ENCODE data around the gene RELN. TPM values are rescaled to one million over a fixed set of nuclear protein-coding genes. Genes with fewer than 3 reads are reported as not detected.

The RELN gene
- total and polyA plus RNA-seq, 2 donors (not counting 1 experiment from before 2014, with no cell fraction given) = not detected

- H3K27ac ChIP-seq (ENCODE audit: low read length in 2 of 2) = no peak overlapping the region
- no peaks in the 10 kb centered on the region for H3K9me3 ChIP-seq (ENCODE audit: control extremely low read depth in 1 of 3, control insufficient read depth in 2 of 3, insufficient read depth in 1 of 3, low read length in 2 of 3)
- H3K4me2 ChIP-seq (replicated peaks; ENCODE audit: low read depth, low read length, poor library complexity, severe bottlenecking) = no peak overlapping the region
- Mint-ChIP-seq H3K27me3 (peaks cover 51% of the 10 kb centered on the region), H3K9me3 (ENCODE audit: insufficient read depth) (no peaks in the 10 kb centered on the region), H3K4me1 (peaks cover 13% of the 10 kb centered on the region), H3K27ac (no peak overlapping the region), H3K4me3 (no peak overlapping the region)
- no peaks in the 10 kb centered on the region for H3K36me3 ChIP-seq (replicated peaks in 1 of 2; ENCODE audit: control extremely low read depth in 1 of 2, control insufficient read depth in 1 of 2, extremely low read depth in 1 of 2, insufficient read depth in 2 of 2, low read length in 1 of 2)
- TF ChIP-seq CTCF (IDR thresholded peaks at IDR 0.05) (no peak), EZH2 (IDR thresholded peaks at IDR 0.05; ENCODE audit: borderline replicate concordance, insufficient read depth, low read depth, low read length, poor library complexity, severe bottlenecking) (no peak)
- H3K9ac ChIP-seq (ENCODE audit: low read length) = no peak overlapping the region
- H2AFZ ChIP-seq (ENCODE audit: insufficient read depth, low read depth, low read length, poor library complexity, severe bottlenecking) = no peak overlapping the region
- H3K79me2 ChIP-seq (ENCODE audit: control insufficient read depth, insufficient read depth, low read length) = no peaks in the 10 kb centered on the region
- CTCF ChIA-PET = no interaction called here
- ATAC-seq (ENCODE audit: low read depth) = no peak
- H3K4me1 ChIP-seq (ENCODE audit: control insufficient read depth in 2 of 2, insufficient read depth in 2 of 2, low read length in 2 of 2) = peaks cover 7 to 8% of the 10 kb centered on the region in 2 donors
- intact Hi-C loops (cut with micrococcal nuclease) = no loop called here
- DNase-seq = no peak
- POLR2A ChIA-PET = no interaction called here
- peaks cover 0 to 29% (median 10%) of the 10 kb centered on the region in 4 experiments for H3K27me3 ChIP-seq (replicated peaks in 1 of 4; ENCODE audit: control extremely low read depth in 1 of 4, control insufficient read depth in 3 of 4, insufficient read depth in 4 of 4, low read length in 3 of 4)
- no peak overlapping the region for H3K4me3 ChIP-seq (ENCODE audit: control extremely low read depth in 1 of 5, extremely low read depth in 1 of 5, insufficient read depth in 1 of 5, low read depth in 2 of 5, low read length in 4 of 5)
- WGBS (ENCODE audit: insufficient coverage) = 72% methylated on average over 5 of the region's 7 CpGs
- H4K20me1 ChIP-seq (ENCODE audit: control insufficient read depth, insufficient read depth, low read length, poor library complexity, severe bottlenecking) = no peaks in the 10 kb centered on the region
Measured at GRCh38 chr7:103987451-103987850, 2.0 kb downstream of the RELN start.

- Histone ChIP-seq H3K79me2 (ENCODE audit: control insufficient read depth, insufficient read depth, low read length) (no peaks in the 10 kb centered on the region), H3K4me3 (ENCODE audit: control extremely low read depth in 1 of 5, extremely low read depth in 1 of 5, insufficient read depth in 1 of 5, low read depth in 2 of 5, low read length in 4 of 5) (no peak overlapping the region), H3K27me3 (replicated peaks in 1 of 4; ENCODE audit: control extremely low read depth in 1 of 4, control insufficient read depth in 3 of 4, insufficient read depth in 4 of 4, low read length in 3 of 4) (peaks cover 0 to 19% (median 3%) of the 10 kb centered on the region in 4 experiments), H3K9me3 (ENCODE audit: control extremely low read depth in 1 of 3, control insufficient read depth in 2 of 3, insufficient read depth in 1 of 3, low read length in 2 of 3) (no peaks in the 10 kb centered on the region), H4K20me1 (ENCODE audit: control insufficient read depth, insufficient read depth, low read length, poor library complexity, severe bottlenecking) (no peaks in the 10 kb centered on the region), H3K27ac (ENCODE audit: low read length in 2 of 2) (no peak overlapping the region), H3K4me1 (ENCODE audit: control insufficient read depth in 2 of 2, insufficient read depth in 2 of 2, low read length in 2 of 2) (peaks cover 7 to 8% of the 10 kb centered on the region in 2 donors), H3K36me3 (replicated peaks in 1 of 2; ENCODE audit: control extremely low read depth in 1 of 2, control insufficient read depth in 1 of 2, extremely low read depth in 1 of 2, insufficient read depth in 2 of 2, low read length in 1 of 2) (no peaks in the 10 kb centered on the region), H2AFZ (ENCODE audit: insufficient read depth, low read depth, low read length, poor library complexity, severe bottlenecking) (no peak overlapping the region), H3K9ac (ENCODE audit: low read length) (no peak overlapping the region), H3K4me2 (replicated peaks; ENCODE audit: low read depth, low read length, poor library complexity, severe bottlenecking) (no peak overlapping the region)
- no peak for ATAC-seq (ENCODE audit: low read depth)
- no peak for DNase-seq
- H3K27me3 Mint-ChIP-seq = peaks cover 43% of the 10 kb centered on the region
- TF ChIP-seq CTCF (IDR thresholded peaks at IDR 0.05) = no peak
- TF ChIP-seq EZH2 (IDR thresholded peaks at IDR 0.05; ENCODE audit: borderline replicate concordance, insufficient read depth, low read depth, low read length, poor library complexity, severe bottlenecking) = no peak
- intact Hi-C loops (cut with micrococcal nuclease) = no loop called here
- peaks cover 13% of the 10 kb centered on the region for H3K4me1 Mint-ChIP-seq
- no peaks in the 10 kb centered on the region for H3K9me3 Mint-ChIP-seq (ENCODE audit: insufficient read depth)
- no peak overlapping the region for H3K27ac Mint-ChIP-seq
- no CpG with 5 or more reads among the region's 6 CpGs for WGBS (ENCODE audit: insufficient coverage)
- ChIA-PET CTCF (no interaction called here), POLR2A (no interaction called here)
- no peak overlapping the region for H3K4me3 Mint-ChIP-seq
Measured at GRCh38 chr7:103985565-103986126, 3.8 kb downstream of the RELN start.

All from B cell (primary cell).